Subcutaneous abdominal adipose tissue (tissue), 5 donors: ENCODE data around the gene OPCML.

Experiments used
- H3K27ac ChIP-seq: one replicate; pipeline ENCODE4 v1.7.0; 2013; ENCODE audit warnings: low read depth, mild to moderate bottlenecking, inconsistent platforms, low read length, moderate library complexity
- H3K27me3 ChIP-seq, 5 donors: one replicate each; pipeline ENCODE4 v1.7.0; 2013; ENCODE audit warnings: low read length in 5 of 5, inconsistent platforms in 1 of 5; ENCODE audit not compliant: control insufficient read depth in 5 of 5, insufficient read depth in 4 of 5
- H3K36me3 ChIP-seq, 5 donors: one replicate each; pipeline ENCODE4 v1.7.0; 2013; ENCODE audit warnings: low read length in 5 of 5; ENCODE audit not compliant: control insufficient read depth in 5 of 5, insufficient read depth in 5 of 5
- H3K4me1 ChIP-seq, 5 donors: one replicate each; pipeline ENCODE4 v1.7.0; 2013; ENCODE audit warnings: low read length in 5 of 5, mild to moderate bottlenecking in 3 of 5, moderate library complexity in 1 of 5; ENCODE audit not compliant: control insufficient read depth in 5 of 5, insufficient read depth in 5 of 5
- H3K4me3 ChIP-seq, 5 donors: one replicate each; pipeline ENCODE4 v1.7.0; 2013; ENCODE audit warnings: low read length in 5 of 5, low read depth in 1 of 5
- H3K9ac ChIP-seq, 5 donors: one replicate each; pipeline ENCODE4 v1.7.0; 2013; ENCODE audit warnings: low read length in 5 of 5, mild to moderate bottlenecking in 4 of 5, moderate library complexity in 3 of 5
- H3K9me3 ChIP-seq, 5 donors: one replicate each; pipeline ENCODE4 v1.7.0; 2013; ENCODE audit warnings: low read length in 5 of 5; ENCODE audit not compliant: control insufficient read depth in 5 of 5
- donor health status: healthy.
- donor health status: healthy.
- donor health status: healthy.
- donor health status: healthy.
- donor health status: healthy.

Gene OPCML

GRCh38 chr11:132909021-132909606 is 623.2 kb downstream of the OPCML start:
- no peak overlapping the region for H3K4me3 ChIP-seq
- H3K4me1 ChIP-seq, result no peaks in the 10 kb centered on the region
- H3K27me3 ChIP-seq, result peaks cover 0 to 3% (median 0%) of the 10 kb centered on the region in 5 donors
- no peak overlapping the region for H3K9ac ChIP-seq
- no peaks in the 10 kb centered on the region for H3K36me3 ChIP-seq
- H3K27ac ChIP-seq, result no peak overlapping the region
- H3K9me3 ChIP-seq, result no peaks in the 10 kb centered on the region

- Histone ChIP-seq H3K27ac (no peak overlapping the region), H3K9ac (no peak overlapping the region), H3K9me3 (no peaks in the 10 kb centered on the region), H3K36me3 (no peaks in the 10 kb centered on the region), H3K27me3 (peaks cover 0 to 3% (median 0%) of the 10 kb centered on the region in 5 donors), H3K4me3 (no peak overlapping the region), H3K4me1 (no peaks in the 10 kb centered on the region)
These were observed 623.9 kb downstream of the OPCML start for GRCh38 chr11:132908414-132908810.

GRCh38 chr11:132907651-132908413 is 624.5 kb downstream of the OPCML start:
- Histone ChIP-seq H3K4me3 (no peak overlapping the region), H3K27ac (no peak overlapping the region), H3K4me1 (no peaks in the 10 kb centered on the region), H3K9me3 (no peaks in the 10 kb centered on the region), H3K36me3 (no peaks in the 10 kb centered on the region), H3K9ac (no peak overlapping the region), H3K27me3 (peaks cover 0 to 3% (median 0%) of the 10 kb centered on the region in 5 donors)

GRCh38 chr11:132904607-132905006 is 627.7 kb downstream of the OPCML start:
- no peaks in the 10 kb centered on the region for H3K9me3 ChIP-seq
- H3K27ac ChIP-seq, result no peak overlapping the region
- H3K4me1 ChIP-seq, result no peaks in the 10 kb centered on the region
- H3K9ac ChIP-seq, result no peak overlapping the region
- H3K36me3 ChIP-seq, result no peaks in the 10 kb centered on the region
- H3K27me3 ChIP-seq, result peaks cover 0 to 3% (median 0%) of the 10 kb centered on the region in 5 donors
- H3K4me3 ChIP-seq, result no peak overlapping the region

- Histone ChIP-seq H3K9ac (no peak overlapping the region), H3K9me3 (no peaks in the 10 kb centered on the region), H3K27me3 (peaks cover 0 to 3% (median 0%) of the 10 kb centered on the region in 5 donors), H3K27ac (no peak overlapping the region), H3K4me1 (no peaks in the 10 kb centered on the region), H3K36me3 (no peaks in the 10 kb centered on the region), H3K4me3 (no peak overlapping the region)
These were observed 628.2 kb downstream of the OPCML start for GRCh38 chr11:132904091-132904490.

- H3K4me3 ChIP-seq, result no peak overlapping the region
- H3K27me3 ChIP-seq, result no peaks in the 10 kb centered on the region
- H3K36me3 ChIP-seq, result no peaks in the 10 kb centered on the region
- no peak overlapping the region for H3K27ac ChIP-seq
- no peaks in the 10 kb centered on the region for H3K4me1 ChIP-seq
- no peak overlapping the region for H3K9ac ChIP-seq
- no peaks in the 10 kb centered on the region for H3K9me3 ChIP-seq
These were observed 630.4 kb downstream of the OPCML start for GRCh38 chr11:132901638-132902471.

GRCh38 chr11:132898676-132899075 is 633.6 kb downstream of the OPCML start:
- H3K27ac ChIP-seq, result no peak overlapping the region
- no peaks in the 10 kb centered on the region for H3K4me1 ChIP-seq
- no peaks in the 10 kb centered on the region for H3K36me3 ChIP-seq
- no peak overlapping the region for H3K4me3 ChIP-seq
- no peak overlapping the region for H3K9ac ChIP-seq
- no peaks in the 10 kb centered on the region for H3K9me3 ChIP-seq
- H3K27me3 ChIP-seq, result no peaks in the 10 kb centered on the region

- Histone ChIP-seq H3K4me1 (no peaks in the 10 kb centered on the region), H3K27me3 (no peaks in the 10 kb centered on the region), H3K9ac (no peak overlapping the region), H3K9me3 (no peaks in the 10 kb centered on the region), H3K36me3 (no peaks in the 10 kb centered on the region), H3K4me3 (no peak overlapping the region), H3K27ac (no peak overlapping the region)
These were observed 634.3 kb downstream of the OPCML start for GRCh38 chr11:132898021-132898420.

- no peak overlapping the region for H3K9ac ChIP-seq
- H3K36me3 ChIP-seq, result no peaks in the 10 kb centered on the region
- no peaks in the 10 kb centered on the region for H3K9me3 ChIP-seq
- H3K4me1 ChIP-seq, result no peaks in the 10 kb centered on the region
- no peak overlapping the region for H3K4me3 ChIP-seq
- no peaks in the 10 kb centered on the region for H3K27me3 ChIP-seq
- no peak overlapping the region for H3K27ac ChIP-seq
These were observed 637.0 kb downstream of the OPCML start for GRCh38 chr11:132895340-132895739.

GRCh38 chr11:132894606-132895005 is 637.7 kb downstream of the OPCML start:
- no peaks in the 10 kb centered on the region for H3K4me1 ChIP-seq
- H3K9me3 ChIP-seq, result no peaks in the 10 kb centered on the region
- H3K36me3 ChIP-seq, result no peaks in the 10 kb centered on the region
- no peak overlapping the region for H3K4me3 ChIP-seq
- no peak overlapping the region for H3K27ac ChIP-seq
- no peaks in the 10 kb centered on the region for H3K27me3 ChIP-seq
- no peak overlapping the region for H3K9ac ChIP-seq
